HCT116 (cell line): Measurements from ENCODE around the gene ANO6. TPM values are rescaled to one million over a fixed set of nuclear protein-coding genes. Genes with fewer than 3 reads are reported as not detected.

Experiments
- ATAC-seq: fragments of 200-7000 bp; cut with Tn5 transposase; 2 replicates; pipeline ENCODE4 v1.9.1; 2020; ENCODE audit warnings: mild to moderate bottlenecking, moderate library complexity
- BruUV-seq: library from RNA; stranded (reverse); fragments of 400-500 nt; replicated peaks from 2 replicates; lab custom pipeline; 2021; lab: Mats Ljungman, UMichigan
- CTCF ChIA-PET: fragments of 300-600 bp; sonication (Branson Sonifier 250); formaldehyde crosslinking; loops from one replicate; lab custom pipeline; 2021; ENCODE audit warnings: antibody characterized with exemption; lab: Charles Lee
- POLR2A ChIA-PET: fragments of 300-600, 350-600 bp; sonication (Branson Sonifier 250); formaldehyde crosslinking; loops from one replicate; lab custom pipeline; 2021; ENCODE audit warnings: antibody characterized with exemption; lab: Charles Lee
- RAD21 ChIA-PET, 2 experiments: fragments of 300-600 bp; sonication (Branson Sonifier 250); formaldehyde crosslinking; loops; one replicate each; lab custom pipeline; 2023; ENCODE audit warnings: low total read pairs in 2 of 2; ENCODE audit not compliant: uncharacterized antibody in 2 of 2, unreplicated experiment in 2 of 2, low non-redundant PET in 1 of 2; lab: Charles Lee
- DNase-seq: peaks from one replicate; pipeline ENCODE4 v3.0.0-alpha.2; 2010; ENCODE audit warnings: low read depth, low spot score
- H2AFZ ChIP-seq: fragments of 200-600 bp; shearing (Covaris generic), sonication (generic); 2 replicates; pipeline ENCODE4 v1.6.1; 2017; ENCODE audit warnings: low read depth, mixed run types, mixed read lengths, antibody characterized with exemption, low read length; ENCODE audit not compliant: poor library complexity, severe bottlenecking
- H3K27ac ChIP-seq: 2 replicates; pipeline ENCODE4 v1.5.1; 2012; ENCODE audit warnings: low read depth, low read length
- H3K27me3 ChIP-seq: fragments of 200-600 bp; sonication (generic); 2 replicates; pipeline ENCODE4 v1.6.1; 2016; ENCODE audit warnings: mixed run types, low read length, mixed read lengths; ENCODE audit not compliant: insufficient read depth
- H3K36me3 ChIP-seq, 2 experiments: fragments of 200-500 bp in 1 of 2; fragments of 200-600 bp in 1 of 2; sonication (Bioruptor generic) in 1 of 2; sonication (generic) in 1 of 2; 2 replicates each; pipeline versions ENCODE4 v1.5.1 to v1.6.1; 2014 to 2016; ENCODE audit warnings: low read length in 2 of 2, inconsistent platforms in 1 of 2, mixed read lengths in 1 of 2, mixed run types in 1 of 2; ENCODE audit not compliant: insufficient read depth in 2 of 2, control insufficient read depth in 1 of 2
- H3K4me1 ChIP-seq, 2 experiments: fragments of 200-600 bp in 1 of 2; sonication (generic) in 1 of 2; 2 replicates each; pipeline versions ENCODE4 v1.5.1 to v1.6.1; 2012 to 2017; ENCODE audit warnings: low read length in 2 of 2, inconsistent platforms in 1 of 2, mild to moderate bottlenecking in 1 of 2, mixed read lengths in 1 of 2, mixed run types in 1 of 2, moderate library complexity in 1 of 2; ENCODE audit not compliant: insufficient read depth in 2 of 2, control insufficient read depth in 1 of 2
- H3K4me2 ChIP-seq: fragments of 200-600 bp; sonication (generic); 2 replicates; pipeline ENCODE4 v1.6.1; 2017; ENCODE audit warnings: mixed run types, low read length, mixed read lengths
- H3K4me3 ChIP-seq, 2 experiments: fragments of 200-600 bp in 1 of 2; sonication (generic) in 1 of 2; replicated peaks in 1 of 2; 2 replicates each; pipeline ENCODE4 v1.5.1; 2011 to 2016; ENCODE audit warnings: low read length in 2 of 2, control low read depth in 1 of 2, low read depth in 1 of 2, mild to moderate bottlenecking in 1 of 2, mixed read lengths in 1 of 2, mixed run types in 1 of 2
- H3K79me2 ChIP-seq: fragments of 200-600 bp; sonication (generic); 2 replicates; pipeline ENCODE4 v1.6.1; 2017; ENCODE audit warnings: mild to moderate bottlenecking, mixed run types, low read length, moderate library complexity, mixed read lengths; ENCODE audit not compliant: insufficient read depth
- H3K9ac ChIP-seq: fragments of 200-600 bp; sonication (generic); 2 replicates; pipeline ENCODE4 v1.6.1; 2016; ENCODE audit warnings: low read length, mixed read lengths
- H3K9me2 ChIP-seq: fragments of 200-600 bp; sonication (generic), shearing (Covaris generic); 2 replicates; pipeline ENCODE4 v1.6.1; 2017; ENCODE audit warnings: mixed run types, mild to moderate bottlenecking, moderate library complexity; ENCODE audit not compliant: insufficient read depth
- H3K9me3 ChIP-seq, 2 experiments: fragments of 200-500 bp in 1 of 2; fragments of 200-600 bp in 1 of 2; sonication (Bioruptor generic) in 1 of 2; sonication (generic) in 1 of 2; 2 replicates each; pipeline ENCODE4 v1.6.1; 2014 to 2017; ENCODE audit warnings: low read length in 2 of 2, mixed read lengths in 2 of 2, inconsistent platforms in 1 of 2, low read depth in 1 of 2, mild to moderate bottlenecking in 1 of 2, mixed run types in 1 of 2, moderate library complexity in 1 of 2; ENCODE audit not compliant: control insufficient read depth in 1 of 2, insufficient read depth in 1 of 2
- H4K20me1 ChIP-seq: fragments of 200-600 bp; sonication (generic), shearing (Covaris generic); 2 replicates; pipeline ENCODE4 v1.6.1; 2017; ENCODE audit warnings: mixed run types, mild to moderate bottlenecking, moderate library complexity; ENCODE audit not compliant: insufficient read depth
- ATF3 ChIP-seq: IDR thresholded peaks from 2 replicates; pipeline ENCODE4 v1.6.1; 2012
- CBX3 ChIP-seq: IDR thresholded peaks from 2 replicates; pipeline ENCODE4 v1.6.1; 2012; ENCODE audit warnings: low read depth
- CEBPB ChIP-seq: IDR thresholded peaks from 2 replicates; pipeline ENCODE4 v1.6.1; 2012; ENCODE audit warnings: low read depth
- CTCF ChIP-seq, 3 experiments: fragments of 200-600 bp in 1 of 3; sonication (generic) in 1 of 3; IDR thresholded peaks in 2 of 3; conservative IDR thresholded peaks in 1 of 3; 2 replicates each; pipeline ENCODE4 v1.5.1; 2012 to 2017; ENCODE audit warnings: low read depth in 2 of 3, low read length in 2 of 3, antibody characterized with exemption in 1 of 3, borderline replicate concordance in 1 of 3, control low read depth in 1 of 3, mild to moderate bottlenecking in 1 of 3, mixed read lengths in 1 of 3, mixed run types in 1 of 3, moderate library complexity in 1 of 3; ENCODE audit not compliant: insufficient read depth in 1 of 3
- EZH2phosphoT487 ChIP-seq: fragments of 200-600 bp; IDR thresholded peaks from 2 replicates; pipeline ENCODE4 v1.6.1; 2018; ENCODE audit warnings: antibody characterized with exemption, borderline replicate concordance
- FOSL1 ChIP-seq: IDR thresholded peaks from 2 replicates; pipeline ENCODE4 v1.6.1; 2012; ENCODE audit warnings: low read depth
- POLR2AphosphoS5 ChIP-seq: IDR thresholded peaks from 2 replicates; pipeline ENCODE4 v1.6.1; 2011; ENCODE audit warnings: mild to moderate bottlenecking, low read depth, low read length, moderate library complexity
- RAD21 ChIP-seq: IDR thresholded peaks from 2 replicates; pipeline ENCODE4 v1.6.1; 2012; ENCODE audit warnings: low read depth, mild to moderate bottlenecking
- SIN3A ChIP-seq: IDR thresholded peaks from 2 replicates; pipeline ENCODE4 v1.6.1; 2012; ENCODE audit warnings: low read depth
- SP1 ChIP-seq: IDR thresholded peaks from 2 replicates; pipeline ENCODE4 v1.6.1; 2012; ENCODE audit warnings: low read depth
- SRF ChIP-seq: IDR thresholded peaks from 2 replicates; pipeline ENCODE4 v1.6.1; 2012; ENCODE audit warnings: low read depth
- YY1 ChIP-seq: IDR thresholded peaks from 2 replicates; pipeline ENCODE4 v1.6.1; 2011; ENCODE audit warnings: low read length, low read depth, moderate library complexity, mild to moderate bottlenecking; ENCODE audit not compliant: insufficient replicate concordance; ENCODE audit errors: extremely low read depth
- intact Hi-C: fragments of 100-400 bp; cut with micrococcal nuclease; formaldehyde crosslinking; loops from 2 replicates; pipeline ENCODE4 v1.10.0; 2022
- total RNA-seq: library from RNA; stranded (reverse); gene quantifications from one replicate; pipeline ENCODE4 v1.2.1, GENCODE V29; 2021; ENCODE audit not compliant: unreplicated experiment
- TF ChIP-seq, protein P1 (sequence below): IDR thresholded peaks from 2 replicates; pipeline ENCODE4 v1.6.1; 2011; ENCODE audit warnings: mild to moderate bottlenecking, low read length, moderate library complexity; ENCODE audit not compliant: insufficient replicate concordance; ENCODE audit errors: extremely low read depth

The ANO6 gene
- total RNA-seq, 1 experiment from 2014 or later, result 36.7 TPM

- TF ChIP-seq SP1 (no peak), CTCF (IDR thresholded peaks at IDR 0.05 in 2 of 3, conservative IDR thresholded peaks at IDR 0.05 in 1 of 3; ENCODE audit: borderline replicate concordance in 1 of 3, insufficient read depth in 1 of 3, low read depth in 2 of 3, low read length in 2 of 3) (no peak)
These were observed 6.1 kb upstream of the ANO6 start (continued) for GRCh38 chr12:45209784-45210183.

DNA sequence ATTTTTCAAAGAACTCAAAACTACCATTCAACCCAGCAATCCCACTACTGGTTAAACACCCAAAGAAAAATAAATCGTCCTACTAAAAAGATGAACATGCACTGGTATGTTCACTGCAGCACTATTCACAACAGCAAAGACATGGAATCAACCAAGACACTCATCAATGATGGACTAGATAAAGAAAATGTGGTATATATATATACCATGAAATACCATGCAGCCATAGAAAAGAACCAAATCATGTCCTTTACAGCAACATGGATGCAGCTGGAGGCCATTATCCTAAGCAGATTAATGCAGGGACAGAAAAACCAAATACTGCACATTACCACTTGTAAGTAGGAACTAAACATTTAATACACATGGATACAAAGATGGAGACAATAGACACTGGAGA is 3.8 kb upstream of the ANO6 start:
- H3K9me3 ChIP-seq, result no peaks in the 10 kb centered on the region
- no peak overlapping the region for H2AFZ ChIP-seq
- intact Hi-C loops, result no loop called here
- H3K9me2 ChIP-seq, result no peaks in the 10 kb centered on the region
- H3K4me2 ChIP-seq, result no peak overlapping the region
- peaks cover 5 to 22% of the 10 kb centered on the region in 2 experiments; a peak in 3 of 4 replicates for H3K4me1 ChIP-seq
- RAD21 ChIA-PET, result no interaction called here
- H4K20me1 ChIP-seq, result no peaks in the 10 kb centered on the region
- H3K27ac ChIP-seq, result no peak overlapping the region
- H3K79me2 ChIP-seq, result peaks cover 7% of the 10 kb centered on the region
- ATAC-seq (no peak), DNase-seq (no peak)
- no peak overlapping the region for H3K4me3 ChIP-seq
- no TSS peak for BruUV-seq
- POLR2A ChIA-PET, result no interaction called here
- H3K36me3 ChIP-seq, result no peaks in the 10 kb centered on the region
- H3K9ac ChIP-seq, result no peak overlapping the region
- TF ChIP-seq FOSL1 (no peak), EZH2phosphoT487 (no peak), POLR2AphosphoS5 (no peak), CBX3 (no peak), YY1 (no peak), SIN3A (no peak), SRF (no peak), SP1 (no peak), CEBPB (no peak), ATF3 (no peak), CTCF (IDR thresholded peaks at IDR 0.05 in 2 of 3, conservative IDR thresholded peaks at IDR 0.05 in 1 of 3; ENCODE audit: borderline replicate concordance in 1 of 3, insufficient read depth in 1 of 3, low read depth in 2 of 3, low read length in 2 of 3) (no peak), RAD21 (no peak)
- TF ChIP-seq, protein P1, sequence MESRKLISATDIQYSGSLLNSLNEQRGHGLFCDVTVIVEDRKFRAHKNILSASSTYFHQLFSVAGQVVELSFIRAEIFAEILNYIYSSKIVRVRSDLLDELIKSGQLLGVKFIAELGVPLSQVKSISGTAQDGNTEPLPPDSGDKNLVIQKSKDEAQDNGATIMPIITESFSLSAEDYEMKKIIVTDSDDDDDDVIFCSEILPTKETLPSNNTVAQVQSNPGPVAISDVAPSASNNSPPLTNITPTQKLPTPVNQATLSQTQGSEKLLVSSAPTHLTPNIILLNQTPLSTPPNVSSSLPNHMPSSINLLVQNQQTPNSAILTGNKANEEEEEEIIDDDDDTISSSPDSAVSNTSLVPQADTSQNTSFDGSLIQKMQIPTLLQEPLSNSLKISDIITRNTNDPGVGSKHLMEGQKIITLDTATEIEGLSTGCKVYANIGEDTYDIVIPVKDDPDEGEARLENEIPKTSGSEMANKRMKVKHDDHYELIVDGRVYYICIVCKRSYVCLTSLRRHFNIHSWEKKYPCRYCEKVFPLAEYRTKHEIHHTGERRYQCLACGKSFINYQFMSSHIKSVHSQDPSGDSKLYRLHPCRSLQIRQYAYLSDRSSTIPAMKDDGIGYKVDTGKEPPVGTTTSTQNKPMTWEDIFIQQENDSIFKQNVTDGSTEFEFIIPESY, result no peak
- CTCF ChIA-PET, result no interaction called here
- no peaks in the 10 kb centered on the region for H3K27me3 ChIP-seq
